Neural cell (in vitro differentiated cells): ENCODE results near the gene PRG3. TPM values are rescaled to one million over a fixed set of nuclear protein-coding genes. Genes with fewer than 3 reads are reported as not detected.

Source experiments
- H2AFZ ChIP-seq: fragments of 200-600, 300-800 bp; sonication (generic), shearing (Covaris generic); 2 replicates; pipeline ENCODE4 v1.6.0; 2014; ENCODE audit warnings: low read depth, mild to moderate bottlenecking, antibody characterized with exemption, low read length, moderate library complexity
- H3F3A ChIP-seq: fragments of 200-600 bp; shearing (Covaris generic); 2 replicates; pipeline ENCODE4 v1.6.1; 2016; ENCODE audit warnings: mild to moderate bottlenecking, moderate library complexity, mixed read lengths, antibody characterized with exemption, low read length; ENCODE audit not compliant: insufficient read depth, poor library complexity, severe bottlenecking
- H3K27ac ChIP-seq: fragments of 200-600, 300-800 bp; sonication (generic), shearing (Covaris generic); 2 replicates; pipeline ENCODE4 v1.5.1; 2014; ENCODE audit warnings: mild to moderate bottlenecking, low read length, moderate library complexity
- H3K27me3 ChIP-seq: fragments of 300-800, 200-600 bp; sonication (generic), shearing (Covaris generic); 2 replicates; pipeline ENCODE4 v1.6.0; 2014; ENCODE audit warnings: mild to moderate bottlenecking, low read depth, low read length, moderate library complexity; ENCODE audit not compliant: insufficient read depth
- H3K36me3 ChIP-seq: fragments of 300-800, 200-600 bp; sonication (generic), shearing (Covaris generic); 2 replicates; pipeline ENCODE4 v1.5.1; 2014; ENCODE audit warnings: mild to moderate bottlenecking, antibody characterized with exemption, low read length, moderate library complexity; ENCODE audit not compliant: insufficient read depth
- H3K4me2 ChIP-seq: fragments of 300-800, 200-600 bp; sonication (generic), shearing (Covaris generic); 2 replicates; pipeline ENCODE4 v1.6.0; 2014; ENCODE audit warnings: mild to moderate bottlenecking, low read length
- H3K4me3 ChIP-seq: fragments of 300-800, 200-600 bp; sonication (generic), shearing (Covaris generic); 2 replicates; pipeline ENCODE4 v1.5.1; 2014; ENCODE audit warnings: mild to moderate bottlenecking, low read length, moderate library complexity
- H3K79me2 ChIP-seq: fragments of 200-600 bp; shearing (Covaris generic); replicated peaks from 2 replicates; pipeline ENCODE4 v1.6.0; 2014; ENCODE audit warnings: mild to moderate bottlenecking, low read length, moderate library complexity; ENCODE audit not compliant: insufficient read depth
- H3K9ac ChIP-seq: fragments of 300-800, 200-600 bp; sonication (generic), shearing (Covaris generic); 2 replicates; pipeline ENCODE4 v1.6.1; 2016; ENCODE audit warnings: mild to moderate bottlenecking, low read length, mixed read lengths
- H3K9me2 ChIP-seq: fragments of 200-600 bp; shearing (Covaris generic); 2 replicates; pipeline ENCODE4 v1.6.1; 2016; ENCODE audit warnings: mild to moderate bottlenecking, low read length, mixed read lengths; ENCODE audit not compliant: insufficient read depth
- H3K9me3 ChIP-seq: fragments of 200-600, 300-800 bp; sonication (generic), shearing (Covaris generic); 2 replicates; pipeline ENCODE4 v1.6.1; 2016; ENCODE audit warnings: mild to moderate bottlenecking, mixed run types, low read length, moderate library complexity, mixed read lengths
- H4K20me1 ChIP-seq: fragments of 200-600 bp; shearing (Covaris generic); 2 replicates; pipeline ENCODE4 v1.6.1; 2016; ENCODE audit warnings: mild to moderate bottlenecking, mixed run types; ENCODE audit not compliant: insufficient read depth
- EP300 ChIP-seq: fragments of 450-650 bp; conservative IDR thresholded peaks from 2 replicates; pipeline ENCODE4 v1.6.1; 2014; ENCODE audit warnings: antibody characterized with exemption, mild to moderate bottlenecking, moderate library complexity; ENCODE audit not compliant: poor library complexity, severe bottlenecking
- EZH2 ChIP-seq: fragments of 200-600, 300-800 bp; shearing (Covaris generic), sonication (generic); IDR thresholded peaks from 2 replicates; pipeline ENCODE4 v1.6.1; 2014; ENCODE audit warnings: antibody characterized with exemption, low read length, borderline replicate concordance, mild to moderate bottlenecking; ENCODE audit not compliant: insufficient read depth, poor library complexity, severe bottlenecking
- MXI1 ChIP-seq: fragments of 450-650 bp; conservative IDR thresholded peaks from 2 replicates; pipeline ENCODE4 v1.6.1; 2014; ENCODE audit warnings: antibody characterized with exemption, mild to moderate bottlenecking; ENCODE audit not compliant: poor library complexity, severe bottlenecking
- POLR2AphosphoS5 ChIP-seq: IDR thresholded peaks from 2 replicates; pipeline ENCODE4 v1.6.1; 2012
- RAD21 ChIP-seq: fragments of 450-650 bp; conservative IDR thresholded peaks from 2 replicates; pipeline ENCODE4 v1.6.1; 2014; ENCODE audit warnings: antibody characterized with exemption, mild to moderate bottlenecking, moderate library complexity
- SMC3 ChIP-seq: fragments of 450-650 bp; conservative IDR thresholded peaks from 2 replicates; pipeline ENCODE4 v1.6.1; 2014; ENCODE audit warnings: antibody characterized with exemption, mild to moderate bottlenecking, moderate library complexity; ENCODE audit not compliant: poor library complexity
- TAF1 ChIP-seq: IDR thresholded peaks from 2 replicates; pipeline ENCODE4 v1.6.1; 2012; ENCODE audit warnings: low read depth
- polyA plus RNA-seq: library from polyadenylated mRNA; depleted of rRNA; stranded (reverse); fragments of >200 nt; gene quantifications from 2 replicates; pipeline ENCODE4 v1.2.3, GENCODE V29; 2014
- TF ChIP-seq, protein P1 (sequence below): IDR thresholded peaks from 2 replicates; pipeline ENCODE4 v1.6.1; 2012; ENCODE audit warnings: borderline replicate concordance
- TF ChIP-seq, protein P2 (sequence below): fragments of 450-650 bp; IDR thresholded peaks from 2 replicates; pipeline ENCODE4 v1.5.1; 2014; ENCODE audit warnings: antibody characterized with exemption, mild to moderate bottlenecking, moderate library complexity; ENCODE audit not compliant: poor library complexity, severe bottlenecking

PRG3 gene
- polyA plus RNA-seq, 1 donor from 2014 or later, result not detected

DNA sequence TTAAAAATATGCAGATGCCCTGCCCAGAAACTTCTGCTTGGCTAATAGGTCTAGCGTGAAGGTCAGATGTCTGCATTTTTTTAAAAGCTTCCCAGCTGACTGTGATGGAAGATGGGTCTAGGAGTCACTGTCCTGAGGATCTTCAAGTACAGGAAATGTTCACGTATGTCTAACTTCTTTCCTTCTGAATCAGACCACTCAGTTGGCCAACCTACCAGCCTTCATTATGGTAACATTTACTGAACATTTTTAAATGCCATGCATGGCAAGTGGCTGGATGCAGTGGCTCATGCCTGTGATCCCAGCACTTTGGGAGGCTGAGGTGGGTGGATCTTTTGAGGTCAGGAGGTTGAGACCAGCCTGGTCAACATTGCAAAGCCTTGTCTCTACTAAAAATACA is 10.6 kb upstream of the PRG3 start:
- Histone ChIP-seq H3K9me3 (no peaks in the 10 kb centered on the region), H2AFZ (no peak overlapping the region), H3K27ac (no peak overlapping the region), H3K4me3 (no peak overlapping the region), H3K79me2 (no peaks in the 10 kb centered on the region), H3K27me3 (no peaks in the 10 kb centered on the region), H3F3A (no peaks in the 10 kb centered on the region), H3K9ac (no peak overlapping the region), H3K4me2 (no peak overlapping the region), H3K9me2 (no peaks in the 10 kb centered on the region), H3K36me3 (no peaks in the 10 kb centered on the region), H4K20me1 (no peaks in the 10 kb centered on the region)
- TF ChIP-seq EZH2 (no peak), TAF1 (no peak), EP300 (no peak), MXI1 (no peak), RAD21 (no peak), SMC3 (no peak), POLR2AphosphoS5 (no peak)
- TF ChIP-seq, protein P1, sequence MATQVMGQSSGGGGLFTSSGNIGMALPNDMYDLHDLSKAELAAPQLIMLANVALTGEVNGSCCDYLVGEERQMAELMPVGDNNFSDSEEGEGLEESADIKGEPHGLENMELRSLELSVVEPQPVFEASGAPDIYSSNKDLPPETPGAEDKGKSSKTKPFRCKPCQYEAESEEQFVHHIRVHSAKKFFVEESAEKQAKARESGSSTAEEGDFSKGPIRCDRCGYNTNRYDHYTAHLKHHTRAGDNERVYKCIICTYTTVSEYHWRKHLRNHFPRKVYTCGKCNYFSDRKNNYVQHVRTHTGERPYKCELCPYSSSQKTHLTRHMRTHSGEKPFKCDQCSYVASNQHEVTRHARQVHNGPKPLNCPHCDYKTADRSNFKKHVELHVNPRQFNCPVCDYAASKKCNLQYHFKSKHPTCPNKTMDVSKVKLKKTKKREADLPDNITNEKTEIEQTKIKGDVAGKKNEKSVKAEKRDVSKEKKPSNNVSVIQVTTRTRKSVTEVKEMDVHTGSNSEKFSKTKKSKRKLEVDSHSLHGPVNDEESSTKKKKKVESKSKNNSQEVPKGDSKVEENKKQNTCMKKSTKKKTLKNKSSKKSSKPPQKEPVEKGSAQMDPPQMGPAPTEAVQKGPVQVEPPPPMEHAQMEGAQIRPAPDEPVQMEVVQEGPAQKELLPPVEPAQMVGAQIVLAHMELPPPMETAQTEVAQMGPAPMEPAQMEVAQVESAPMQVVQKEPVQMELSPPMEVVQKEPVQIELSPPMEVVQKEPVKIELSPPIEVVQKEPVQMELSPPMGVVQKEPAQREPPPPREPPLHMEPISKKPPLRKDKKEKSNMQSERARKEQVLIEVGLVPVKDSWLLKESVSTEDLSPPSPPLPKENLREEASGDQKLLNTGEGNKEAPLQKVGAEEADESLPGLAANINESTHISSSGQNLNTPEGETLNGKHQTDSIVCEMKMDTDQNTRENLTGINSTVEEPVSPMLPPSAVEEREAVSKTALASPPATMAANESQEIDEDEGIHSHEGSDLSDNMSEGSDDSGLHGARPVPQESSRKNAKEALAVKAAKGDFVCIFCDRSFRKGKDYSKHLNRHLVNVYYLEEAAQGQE, result no peak
- TF ChIP-seq, protein P2, sequence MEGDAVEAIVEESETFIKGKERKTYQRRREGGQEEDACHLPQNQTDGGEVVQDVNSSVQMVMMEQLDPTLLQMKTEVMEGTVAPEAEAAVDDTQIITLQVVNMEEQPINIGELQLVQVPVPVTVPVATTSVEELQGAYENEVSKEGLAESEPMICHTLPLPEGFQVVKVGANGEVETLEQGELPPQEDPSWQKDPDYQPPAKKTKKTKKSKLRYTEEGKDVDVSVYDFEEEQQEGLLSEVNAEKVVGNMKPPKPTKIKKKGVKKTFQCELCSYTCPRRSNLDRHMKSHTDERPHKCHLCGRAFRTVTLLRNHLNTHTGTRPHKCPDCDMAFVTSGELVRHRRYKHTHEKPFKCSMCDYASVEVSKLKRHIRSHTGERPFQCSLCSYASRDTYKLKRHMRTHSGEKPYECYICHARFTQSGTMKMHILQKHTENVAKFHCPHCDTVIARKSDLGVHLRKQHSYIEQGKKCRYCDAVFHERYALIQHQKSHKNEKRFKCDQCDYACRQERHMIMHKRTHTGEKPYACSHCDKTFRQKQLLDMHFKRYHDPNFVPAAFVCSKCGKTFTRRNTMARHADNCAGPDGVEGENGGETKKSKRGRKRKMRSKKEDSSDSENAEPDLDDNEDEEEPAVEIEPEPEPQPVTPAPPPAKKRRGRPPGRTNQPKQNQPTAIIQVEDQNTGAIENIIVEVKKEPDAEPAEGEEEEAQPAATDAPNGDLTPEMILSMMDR, result no peak

DNA sequence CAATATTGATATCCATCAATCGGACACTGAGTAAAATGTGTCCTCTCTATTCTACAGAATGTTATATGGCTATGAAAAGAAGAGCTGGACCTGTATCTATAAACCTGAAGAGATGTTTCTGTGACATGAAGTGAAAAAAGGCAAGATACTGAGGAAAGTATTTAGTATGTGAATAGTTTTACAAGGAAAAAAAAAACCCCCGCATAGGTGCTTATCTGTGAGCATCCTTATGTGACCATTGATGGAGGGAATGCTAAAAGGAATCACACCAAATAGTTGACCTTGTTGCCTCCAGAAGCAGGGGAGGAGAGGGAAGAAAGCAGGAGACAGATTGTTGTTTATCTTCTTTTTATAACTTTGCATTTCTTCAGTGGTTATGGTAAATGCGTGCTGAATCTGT is 10.2 kb upstream of the PRG3 start:
- H3K27me3 ChIP-seq, result no peaks in the 10 kb centered on the region
- H4K20me1 ChIP-seq, result no peaks in the 10 kb centered on the region
- H2AFZ ChIP-seq, result no peak overlapping the region
- no peaks in the 10 kb centered on the region for H3K79me2 ChIP-seq
- H3K4me2 ChIP-seq, result no peak overlapping the region
- H3F3A ChIP-seq, result no peaks in the 10 kb centered on the region
- H3K9me2 ChIP-seq, result no peaks in the 10 kb centered on the region
- H3K9ac ChIP-seq, result no peak overlapping the region
- no peak overlapping the region for H3K4me3 ChIP-seq
- no peaks in the 10 kb centered on the region for H3K36me3 ChIP-seq
- TF ChIP-seq SMC3 (no peak), POLR2AphosphoS5 (no peak), RAD21 (no peak), EP300 (no peak), MXI1 (no peak), EZH2 (no peak), TAF1 (no peak)
- TF ChIP-seq, protein P1, result no peak
- TF ChIP-seq, protein P2, result no peak
- no peak overlapping the region for H3K27ac ChIP-seq
- H3K9me3 ChIP-seq, result no peaks in the 10 kb centered on the region
